SK-N-SH treated with all-trans-retinoic acid at 6 μM for 48 hours (cell line): Measurements from ENCODE around the gene SUCLA2.
"Not testable (repeated sequence)": the region's sequence is repeated elsewhere in the genome, so short reads cannot be mapped to it uniquely, and the experiment has no call there.

ENCODE experiments used
- GLIS3 ChIP-seq: fragments of 250-450 bp; sonication (Bioruptor Pico); IDR thresholded peaks from 2 replicates; pipeline ENCODE4 v1.5.0; 2020; ENCODE audit warnings: mild to moderate bottlenecking, moderate library complexity
- ZC3H10 ChIP-seq: fragments of 250-450 bp; sonication (Bioruptor Pico); IDR thresholded peaks from 2 replicates; pipeline ENCODE4 v1.5.1; 2021; ENCODE audit warnings: mild to moderate bottlenecking, moderate library complexity
- ZNF70 ChIP-seq: fragments of 450-650 bp; formaldehyde crosslinking; IDR thresholded peaks from 2 replicates; pipeline ENCODE4 v1.5.0; 2020; ENCODE audit warnings: mild to moderate bottlenecking, moderate library complexity
- TF ChIP-seq, protein P1 (sequence below): fragments of 250-450 bp; sonication (Bioruptor Pico); IDR thresholded peaks from 2 replicates; pipeline ENCODE4 v1.8.0; 2020; ENCODE audit warnings: mild to moderate bottlenecking, moderate library complexity, borderline replicate concordance

DNA sequence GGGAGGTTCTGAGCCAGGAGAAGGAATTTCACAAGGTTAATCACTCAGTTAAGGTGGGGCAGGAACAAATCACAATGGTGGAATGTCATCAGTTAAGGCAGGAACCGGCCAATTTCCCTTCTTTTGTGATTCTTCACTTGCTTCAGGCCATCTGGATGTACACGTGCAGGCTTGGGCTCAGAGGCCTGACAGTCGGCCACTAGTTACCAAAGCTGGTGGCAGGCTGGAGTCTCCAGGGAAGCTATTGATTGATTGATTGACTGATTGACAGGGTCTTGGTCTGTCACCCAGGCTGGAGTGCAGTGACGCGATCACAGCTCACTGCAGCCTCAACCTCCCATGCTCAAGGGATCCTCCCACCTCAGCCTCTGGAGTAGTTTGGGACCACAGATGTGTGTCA lies 926 bp upstream of the SUCLA2 start:
- TF ChIP-seq, protein P1, sequence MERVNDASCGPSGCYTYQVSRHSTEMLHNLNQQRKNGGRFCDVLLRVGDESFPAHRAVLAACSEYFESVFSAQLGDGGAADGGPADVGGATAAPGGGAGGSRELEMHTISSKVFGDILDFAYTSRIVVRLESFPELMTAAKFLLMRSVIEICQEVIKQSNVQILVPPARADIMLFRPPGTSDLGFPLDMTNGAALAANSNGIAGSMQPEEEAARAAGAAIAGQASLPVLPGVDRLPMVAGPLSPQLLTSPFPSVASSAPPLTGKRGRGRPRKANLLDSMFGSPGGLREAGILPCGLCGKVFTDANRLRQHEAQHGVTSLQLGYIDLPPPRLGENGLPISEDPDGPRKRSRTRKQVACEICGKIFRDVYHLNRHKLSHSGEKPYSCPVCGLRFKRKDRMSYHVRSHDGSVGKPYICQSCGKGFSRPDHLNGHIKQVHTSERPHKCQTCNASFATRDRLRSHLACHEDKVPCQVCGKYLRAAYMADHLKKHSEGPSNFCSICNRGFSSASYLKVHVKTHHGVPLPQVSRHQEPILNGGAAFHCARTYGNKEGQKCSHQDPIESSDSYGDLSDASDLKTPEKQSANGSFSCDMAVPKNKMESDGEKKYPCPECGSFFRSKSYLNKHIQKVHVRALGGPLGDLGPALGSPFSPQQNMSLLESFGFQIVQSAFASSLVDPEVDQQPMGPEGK (CRISPR knock-in tag), result not testable (repeated sequence)
- TF ChIP-seq ZNF70, GLIS3, ZC3H10 (CRISPR knock-in tag): not testable (repeated sequence)
